Fibroblast of lung (primary cell): Measurements from ENCODE around the gene GRID1.

ENCODE experiments used
- EZH2 ChIP-seq: IDR thresholded peaks from 2 replicates; pipeline ENCODE4 v1.5.1; 2012; ENCODE audit warnings: low read length, control low read depth, mild to moderate bottlenecking; ENCODE audit errors: missing control alignments
- TF ChIP-seq, protein P1 (sequence below), 2 donors: IDR thresholded peaks in 1 of 2; conservative IDR thresholded peaks in 1 of 2; 1 replicate in 1 of 2; 2 replicates in 1 of 2; pipeline ENCODE4 v1.5.1; 2011 to 2012; ENCODE audit warnings: low read length in 2 of 2, control low read depth in 1 of 2, inconsistent platforms in 1 of 2, low read depth in 1 of 2, mild to moderate bottlenecking in 1 of 2

DNA sequence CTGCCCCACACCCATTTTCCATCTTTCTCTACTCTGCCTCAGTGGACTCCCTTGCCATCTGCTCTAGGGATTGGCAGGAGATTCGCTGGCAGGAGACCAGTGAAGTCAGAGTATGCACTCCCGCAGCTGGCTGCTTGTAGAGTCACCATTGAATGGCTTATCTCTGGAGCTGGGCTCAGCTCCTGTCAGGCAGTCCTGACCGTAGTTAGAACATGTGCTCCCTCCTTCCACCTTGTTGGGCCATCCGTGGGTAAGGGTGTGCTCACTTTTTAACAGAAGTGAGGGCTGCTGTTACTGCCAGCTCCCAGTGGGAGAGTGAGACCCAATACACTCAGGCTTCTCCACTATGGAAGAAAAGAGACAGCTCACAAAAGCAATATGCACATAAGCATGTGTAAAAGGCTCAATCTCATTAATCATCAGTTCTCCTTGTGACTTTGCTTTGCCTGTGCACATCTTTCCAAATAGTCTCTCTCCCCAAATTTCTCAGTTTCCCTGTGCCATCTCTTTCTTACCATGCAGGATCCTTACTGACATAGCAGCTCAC, 773.3 kb downstream of the GRID1 start:
- TF ChIP-seq EZH2 = no peak
- TF ChIP-seq, protein P1, sequence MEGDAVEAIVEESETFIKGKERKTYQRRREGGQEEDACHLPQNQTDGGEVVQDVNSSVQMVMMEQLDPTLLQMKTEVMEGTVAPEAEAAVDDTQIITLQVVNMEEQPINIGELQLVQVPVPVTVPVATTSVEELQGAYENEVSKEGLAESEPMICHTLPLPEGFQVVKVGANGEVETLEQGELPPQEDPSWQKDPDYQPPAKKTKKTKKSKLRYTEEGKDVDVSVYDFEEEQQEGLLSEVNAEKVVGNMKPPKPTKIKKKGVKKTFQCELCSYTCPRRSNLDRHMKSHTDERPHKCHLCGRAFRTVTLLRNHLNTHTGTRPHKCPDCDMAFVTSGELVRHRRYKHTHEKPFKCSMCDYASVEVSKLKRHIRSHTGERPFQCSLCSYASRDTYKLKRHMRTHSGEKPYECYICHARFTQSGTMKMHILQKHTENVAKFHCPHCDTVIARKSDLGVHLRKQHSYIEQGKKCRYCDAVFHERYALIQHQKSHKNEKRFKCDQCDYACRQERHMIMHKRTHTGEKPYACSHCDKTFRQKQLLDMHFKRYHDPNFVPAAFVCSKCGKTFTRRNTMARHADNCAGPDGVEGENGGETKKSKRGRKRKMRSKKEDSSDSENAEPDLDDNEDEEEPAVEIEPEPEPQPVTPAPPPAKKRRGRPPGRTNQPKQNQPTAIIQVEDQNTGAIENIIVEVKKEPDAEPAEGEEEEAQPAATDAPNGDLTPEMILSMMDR (conservative IDR thresholded peaks at IDR 0.05 in 1 of 2, IDR thresholded peaks at IDR 0.05 in 1 of 2; ENCODE audit: low read depth in 1 of 2, low read length in 2 of 2) = no peak
